ENCODE results near the gene KRT7. TPM values are rescaled to one million over a fixed set of nuclear protein-coding genes. Genes with fewer than 3 reads are reported as not detected.
"Not testable (repeated sequence)": the region's sequence is repeated elsewhere in the genome, so short reads cannot be mapped to it uniquely, and the experiment has no call there.

KRT7 gene
- total and polyA plus RNA-seq, 7 experiments from 2014 or later, result 36.1 TPM; not detected in 6

GRCh38 chr12:52248541-52249461 lies 15.8 kb downstream of the KRT7 start:
- Histone ChIP-seq H3K27me3 (ENCODE audit: control insufficient read depth in 2 of 2, insufficient read depth in 2 of 2, low read length in 2 of 2) (no peaks in the 10 kb centered on the region), H3K27ac (ENCODE audit: low read depth, low read length) (no peak overlapping the region), H3K9me3 (ENCODE audit: control insufficient read depth in 2 of 3, low read length in 3 of 3) (no peaks in the 10 kb centered on the region), H3K4me3 (ENCODE audit: low read length) (no peak overlapping the region), H3K4me1 (ENCODE audit: control insufficient read depth in 2 of 2, insufficient read depth in 2 of 2, low read length in 2 of 2) (peaks cover under 1 to 8% of the 10 kb centered on the region in 2 donors), H3K36me3 (ENCODE audit: control insufficient read depth in 2 of 3, insufficient read depth in 3 of 3, low read length in 3 of 3) (no peaks in the 10 kb centered on the region)
- ATAC-seq (no peak), DNase-seq (no peak)
- peak overlapping the region in 1 of 10 donors; percentile 52 for H3K4me3 Mint-ChIP-seq
- H3K27me3 Mint-ChIP-seq, result peaks cover 0 to 33% (median 26%) of the 10 kb centered on the region in 5 donors
- H3K27ac Mint-ChIP-seq, result peak overlapping the region in 1 of 9 donors; percentile 76
- ChIA-PET CTCF (no interaction called here), POLR2A (no interaction called here)
- intact Hi-C loops (cut with micrococcal nuclease), result loop anchor here in 1 of 2 donors (10.0 kb wide), 1 partner anchor 224 kb away; no protein-coding TSS in a partner anchor
- peaks cover 7 to 87% (median 23%) of the 10 kb centered on the region in 7 donors for H3K4me1 Mint-ChIP-seq
- H3K9me3 Mint-ChIP-seq, result no peaks in the 10 kb centered on the region
- peaks cover 0 to 50% (median 0%) of the 10 kb centered on the region in 5 donors for H3K36me3 Mint-ChIP-seq

GRCh38 chr12:52249511-52250047 lies 16.5 kb downstream of the KRT7 start:
- H3K9me3 ChIP-seq (ENCODE audit: control insufficient read depth in 2 of 3, low read length in 3 of 3), result no peaks in the 10 kb centered on the region
- peaks cover 0 to 33% (median 26%) of the 10 kb centered on the region in 5 donors for H3K27me3 Mint-ChIP-seq
- H3K27ac Mint-ChIP-seq, result peak overlapping the region in 1 of 9 donors; percentile 76
- H3K4me1 Mint-ChIP-seq, result peaks cover 0 to 85% (median 15%) of the 10 kb centered on the region in 7 donors
- H3K4me1 ChIP-seq (ENCODE audit: control insufficient read depth in 2 of 2, insufficient read depth in 2 of 2, low read length in 2 of 2), result no peaks in the 10 kb centered on the region
- no peak overlapping the region for H3K4me3 ChIP-seq (ENCODE audit: low read length)
- DNase-seq (no peak), ATAC-seq (no peak)
- intact Hi-C loops (cut with micrococcal nuclease), result loop anchor here in 1 of 2 donors (10.0 kb wide), 1 partner anchor 225 kb away; no protein-coding TSS in a partner anchor
- H3K9me3 Mint-ChIP-seq, result no peaks in the 10 kb centered on the region
- no peaks in the 10 kb centered on the region for H3K27me3 ChIP-seq (ENCODE audit: control insufficient read depth in 2 of 2, insufficient read depth in 2 of 2, low read length in 2 of 2)
- peaks cover 0 to 52% (median 0%) of the 10 kb centered on the region in 5 donors for H3K36me3 Mint-ChIP-seq
- H3K27ac ChIP-seq (ENCODE audit: low read depth, low read length), result no peak overlapping the region
- no peaks in the 10 kb centered on the region for H3K36me3 ChIP-seq (ENCODE audit: control insufficient read depth in 2 of 3, insufficient read depth in 3 of 3, low read length in 3 of 3)
- CTCF ChIA-PET, result no interaction called here
- POLR2A ChIA-PET, result no interaction called here
- peak overlapping the region in 5 of 10 donors; percentile 2 to 52 (median 30) for H3K4me3 Mint-ChIP-seq

- POLR2A ChIA-PET, result no interaction called here
- Mint-ChIP-seq H3K27me3 (peaks cover 2 to 41% (median 31%) of the 10 kb centered on the region in 5 donors), H3K9me3 (no peaks in the 10 kb centered on the region), H3K4me1 (peaks cover 0 to 82% (median 14%) of the 10 kb centered on the region in 7 donors), H3K4me3 (peak overlapping the region in 3 of 10 donors; percentile 16 to 52 (median 30)), H3K36me3 (peaks cover 0 to 53% (median 0%) of the 10 kb centered on the region in 5 donors), H3K27ac (peak overlapping the region in 1 of 9 donors; percentile 76)
- Histone ChIP-seq H3K9me3 (ENCODE audit: control insufficient read depth in 2 of 3, low read length in 3 of 3) (no peaks in the 10 kb centered on the region), H3K4me3 (ENCODE audit: low read length) (no peak overlapping the region), H3K27me3 (ENCODE audit: control insufficient read depth in 2 of 2, insufficient read depth in 2 of 2, low read length in 2 of 2) (no peaks in the 10 kb centered on the region), H3K27ac (ENCODE audit: low read depth, low read length) (no peak overlapping the region), H3K36me3 (ENCODE audit: control insufficient read depth in 2 of 3, insufficient read depth in 3 of 3, low read length in 3 of 3) (no peaks in the 10 kb centered on the region), H3K4me1 (ENCODE audit: control insufficient read depth in 2 of 2, insufficient read depth in 2 of 2, low read length in 2 of 2) (no peaks in the 10 kb centered on the region)
- CTCF ChIA-PET, result no interaction called here
- intact Hi-C loops (cut with micrococcal nuclease), result no loop called here
- DNase-seq (no peak), ATAC-seq (no peak)
These were observed 17.3 kb downstream of the KRT7 start for GRCh38 chr12:52250048-52250990.

GRCh38 chr12:52251367-52252051 lies 18.5 kb downstream of the KRT7 start:
- no peaks in the 10 kb centered on the region for H3K4me1 ChIP-seq (ENCODE audit: control insufficient read depth in 2 of 2, insufficient read depth in 2 of 2, low read length in 2 of 2)
- ChIA-PET CTCF (interaction anchor here (0.7 kb wide), 1 partner anchor 236 kb away, joined by 3 read pairs; no protein-coding TSS in a partner anchor), POLR2A (no interaction called here)
- Mint-ChIP-seq H3K9me3 (no peaks in the 10 kb centered on the region), H3K4me1 (peaks cover 0 to 74% (median 14%) of the 10 kb centered on the region in 7 donors), H3K27ac (peak overlapping the region in 2 of 9 donors; percentile 8 to 99), H3K4me3 (peak overlapping the region in 1 of 10 donors; percentile 85), H3K27me3 (peaks cover 14 to 53% (median 43%) of the 10 kb centered on the region in 5 donors), H3K36me3 (peaks cover 0 to 50% (median 0%) of the 10 kb centered on the region in 5 donors)
- H3K9me3 ChIP-seq (ENCODE audit: control insufficient read depth in 2 of 3, low read length in 3 of 3), result no peaks in the 10 kb centered on the region
- intact Hi-C loops (cut with micrococcal nuclease), result no loop called here
- no peak overlapping the region for H3K27ac ChIP-seq (ENCODE audit: low read depth, low read length)
- no peaks in the 10 kb centered on the region for H3K36me3 ChIP-seq (ENCODE audit: control insufficient read depth in 2 of 3, insufficient read depth in 3 of 3, low read length in 3 of 3)
- no peak for ATAC-seq
- DNase-seq, result no peak
- no peak overlapping the region for H3K4me3 ChIP-seq (ENCODE audit: low read length)
- H3K27me3 ChIP-seq (ENCODE audit: control insufficient read depth in 2 of 2, insufficient read depth in 2 of 2, low read length in 2 of 2), result no peaks in the 10 kb centered on the region

- H3K9me3 ChIP-seq (ENCODE audit: control insufficient read depth in 2 of 3, low read length in 3 of 3); H3K36me3 ChIP-seq (ENCODE audit: control insufficient read depth in 2 of 3, insufficient read depth in 3 of 3, low read length in 3 of 3); intact Hi-C loops (cut with micrococcal nuclease); H3K4me3 ChIP-seq (ENCODE audit: low read length); H3K9me3 Mint-ChIP-seq; ATAC-seq; H3K4me1 ChIP-seq (ENCODE audit: control insufficient read depth in 2 of 2, insufficient read depth in 2 of 2, low read length in 2 of 2); H3K27me3 ChIP-seq (ENCODE audit: control insufficient read depth in 2 of 2, insufficient read depth in 2 of 2, low read length in 2 of 2); DNase-seq; POLR2A ChIA-PET; H3K27ac ChIP-seq (ENCODE audit: low read depth, low read length): not testable (repeated sequence)
- CTCF ChIA-PET, result interaction anchor here (0.7 kb wide), 1 partner anchor 236 kb away, joined by 3 read pairs; no protein-coding TSS in a partner anchor
- H3K27me3 Mint-ChIP-seq, result peaks cover 21 to 60% (median 48%) of the 10 kb centered on the region in 5 donors
- peaks cover 0 to 69% (median 14%) of the 10 kb centered on the region in 7 donors for H3K4me1 Mint-ChIP-seq
- peak overlapping the region in 1 of 10 donors; percentile 85 for H3K4me3 Mint-ChIP-seq
- H3K36me3 Mint-ChIP-seq, result peaks cover 0 to 53% (median 0%) of the 10 kb centered on the region in 5 donors
- H3K27ac Mint-ChIP-seq, result peak overlapping the region in 1 of 9 donors; percentile 99
These were observed 19.2 kb downstream of the KRT7 start for GRCh38 chr12:52252175-52252615.

All from naive thymus-derived CD4-positive, alpha-beta T cell (primary cell).